Fibroblast of pulmonary artery (primary cell): Measurements from ENCODE around the gene CRB1.

Experiments
- DNase-seq: peaks from one replicate; pipeline ENCODE4 v3.0.0-alpha.2; 2010; ENCODE audit warnings: low read depth
- H3K4me3 ChIP-seq: replicated peaks from 2 replicates; pipeline ENCODE4 v1.5.1; 2011; ENCODE audit warnings: low read depth, mild to moderate bottlenecking, control low read depth, low read length, moderate library complexity
- TF ChIP-seq, protein P1 (sequence below): IDR thresholded peaks from 2 replicates; pipeline ENCODE4 v1.5.1; 2011; ENCODE audit warnings: mild to moderate bottlenecking, control low read depth, low read length, inconsistent platforms; ENCODE audit errors: missing control alignments

CRB1 gene

DNA sequence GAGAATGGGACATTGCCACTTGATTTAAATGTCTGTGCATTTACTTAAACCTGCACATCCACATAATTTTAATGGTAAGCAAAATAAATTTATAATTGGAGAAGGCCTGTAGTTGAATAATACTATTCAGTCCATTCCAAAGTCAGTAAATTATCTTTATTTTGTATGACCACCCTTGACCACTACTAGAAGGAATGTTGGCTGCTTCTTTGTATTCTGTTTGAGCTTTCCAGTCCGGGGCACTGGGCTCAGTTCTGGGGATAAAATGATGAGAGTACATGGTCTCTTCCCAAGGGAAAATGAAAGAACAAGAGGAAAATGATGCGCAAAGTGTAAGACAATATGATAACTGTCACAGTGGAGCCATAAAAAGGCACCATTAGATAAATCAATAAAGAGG lies 98.9 kb downstream of the CRB1 start:
- no peak for DNase-seq
- TF ChIP-seq, protein P1, sequence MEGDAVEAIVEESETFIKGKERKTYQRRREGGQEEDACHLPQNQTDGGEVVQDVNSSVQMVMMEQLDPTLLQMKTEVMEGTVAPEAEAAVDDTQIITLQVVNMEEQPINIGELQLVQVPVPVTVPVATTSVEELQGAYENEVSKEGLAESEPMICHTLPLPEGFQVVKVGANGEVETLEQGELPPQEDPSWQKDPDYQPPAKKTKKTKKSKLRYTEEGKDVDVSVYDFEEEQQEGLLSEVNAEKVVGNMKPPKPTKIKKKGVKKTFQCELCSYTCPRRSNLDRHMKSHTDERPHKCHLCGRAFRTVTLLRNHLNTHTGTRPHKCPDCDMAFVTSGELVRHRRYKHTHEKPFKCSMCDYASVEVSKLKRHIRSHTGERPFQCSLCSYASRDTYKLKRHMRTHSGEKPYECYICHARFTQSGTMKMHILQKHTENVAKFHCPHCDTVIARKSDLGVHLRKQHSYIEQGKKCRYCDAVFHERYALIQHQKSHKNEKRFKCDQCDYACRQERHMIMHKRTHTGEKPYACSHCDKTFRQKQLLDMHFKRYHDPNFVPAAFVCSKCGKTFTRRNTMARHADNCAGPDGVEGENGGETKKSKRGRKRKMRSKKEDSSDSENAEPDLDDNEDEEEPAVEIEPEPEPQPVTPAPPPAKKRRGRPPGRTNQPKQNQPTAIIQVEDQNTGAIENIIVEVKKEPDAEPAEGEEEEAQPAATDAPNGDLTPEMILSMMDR, result no peak
- no peak overlapping the region for H3K4me3 ChIP-seq

DNA sequence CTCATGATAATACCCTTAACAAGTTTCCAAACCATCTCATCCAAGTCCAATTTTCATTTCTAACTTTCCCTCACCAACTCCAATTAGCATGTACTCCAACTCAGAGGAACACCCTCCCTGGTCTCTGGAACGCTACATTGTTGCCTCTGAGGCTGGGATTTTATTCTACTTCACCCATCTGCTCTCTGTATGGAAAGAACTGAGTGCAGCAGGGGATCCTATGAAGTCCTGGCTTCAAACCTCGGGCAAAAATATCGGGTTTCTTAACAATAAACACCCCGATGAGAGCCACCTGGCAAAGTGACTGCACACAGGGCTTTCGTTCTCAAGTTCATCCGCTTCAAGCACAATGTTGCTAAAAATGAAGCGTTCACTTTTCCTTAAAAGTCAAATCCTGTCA lies 99.6 kb downstream of the CRB1 start:
- TF ChIP-seq, protein P1, result no peak
- H3K4me3 ChIP-seq, result no peak overlapping the region
- DNase-seq, result no peak

DNA sequence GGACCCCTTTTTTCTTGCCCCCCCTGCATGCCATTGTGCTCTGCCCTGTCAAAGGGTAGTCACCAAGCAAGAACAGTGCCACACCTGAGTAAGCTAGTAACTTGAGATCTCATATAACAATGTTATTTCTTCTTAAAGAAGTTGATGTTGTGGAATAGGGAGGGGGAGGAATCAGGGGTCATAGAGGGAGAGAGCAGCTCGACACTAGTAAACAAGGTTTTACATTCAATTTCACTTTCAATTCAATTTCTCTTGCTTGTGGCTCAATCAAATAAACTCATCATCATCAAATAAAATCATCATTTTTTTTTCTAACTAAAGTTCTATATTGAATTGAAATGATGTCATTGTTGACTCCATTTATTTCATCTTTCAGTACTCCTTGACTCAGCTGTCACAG lies 106.4 kb downstream of the CRB1 start:
- no peak overlapping the region for H3K4me3 ChIP-seq
- TF ChIP-seq, protein P1, result no peak
- DNase-seq, result no peak

DNA sequence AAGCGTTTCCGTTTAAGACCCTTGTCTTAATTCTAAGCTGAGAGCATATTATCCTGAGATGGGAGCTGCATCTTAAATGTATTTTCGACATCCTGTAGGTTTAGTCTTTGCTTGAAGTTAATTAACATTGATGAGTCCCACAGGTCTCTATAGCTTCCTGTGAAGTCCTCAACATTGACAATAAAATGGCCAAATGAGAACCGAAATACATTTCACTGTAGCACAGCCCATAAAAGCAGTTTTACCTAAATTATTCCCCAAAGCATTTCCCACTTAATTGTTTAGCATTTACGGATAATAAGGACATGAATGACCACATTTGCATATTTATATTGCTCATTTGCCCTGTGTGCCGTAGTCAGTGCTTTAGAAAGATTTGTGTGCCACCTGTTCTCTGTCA lies 116.4 kb downstream of the CRB1 start:
- no peak overlapping the region for H3K4me3 ChIP-seq
- TF ChIP-seq, protein P1, result no peak

DNA sequence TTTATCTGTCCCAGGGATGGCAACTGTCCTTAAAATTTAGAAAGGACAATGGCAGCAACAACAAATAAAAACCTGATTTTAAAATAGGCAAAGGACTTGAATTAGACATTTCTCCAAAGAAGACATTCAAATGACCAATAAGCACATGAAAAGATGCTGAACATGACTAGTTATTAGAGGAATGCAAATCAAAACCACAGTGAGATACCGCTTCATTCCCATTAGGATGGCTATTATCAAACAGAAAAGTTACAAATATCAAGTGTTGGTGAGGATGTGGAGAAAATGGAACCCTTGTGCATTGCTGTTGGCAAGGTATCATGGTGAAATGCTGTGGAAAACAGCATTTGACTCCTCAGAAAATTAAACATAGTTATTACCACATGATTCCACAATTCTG lies 120.7 kb downstream of the CRB1 start:
- peak; percentile 12 for DNase-seq
- H3K4me3 ChIP-seq, result no peak overlapping the region
- TF ChIP-seq, protein P1, result no peak

More for the DNA sequence above, 116.4 kb downstream of the CRB1 start:
- no peak for DNase-seq

DNA sequence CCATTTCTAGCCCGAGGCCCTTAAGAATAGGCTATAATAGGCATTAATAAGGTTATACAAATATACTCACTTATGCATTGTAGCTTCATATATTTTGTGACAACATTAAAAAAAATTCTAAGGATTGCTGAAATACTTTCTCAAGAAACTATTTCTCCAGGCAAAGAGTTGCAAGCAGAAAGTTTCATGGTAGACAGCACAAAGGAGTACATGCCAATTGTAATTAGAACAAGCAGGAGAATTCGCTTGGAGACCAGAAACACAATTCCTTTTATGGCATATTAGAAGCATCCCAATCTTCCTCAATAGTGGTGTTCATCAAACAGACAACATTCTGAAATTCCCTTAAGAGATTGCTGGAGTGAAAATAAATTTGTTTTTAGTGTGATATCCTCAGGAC lies 122.8 kb downstream of the CRB1 start:
- DNase-seq, result no peak
- no peak overlapping the region for H3K4me3 ChIP-seq
- TF ChIP-seq, protein P1, result no peak
